SK-N-SH (cell line): Measurements from ENCODE around the gene PRLR. TPM values are rescaled to one million over a fixed set of nuclear protein-coding genes. Genes with fewer than 3 reads are reported as not detected.

Experiments used
- CTCF ChIA-PET: fragments of 300-600, 350-600 bp; formaldehyde crosslinking; extraction: SDS; loops from one replicate; lab custom pipeline; 2021; lab: Yijun Ruan, JAX
- POLR2A ChIA-PET: fragments of 350-600 bp; sonication (Branson Sonifier 250); formaldehyde crosslinking; extraction: SDS; loops from one replicate; lab custom pipeline; 2020; ENCODE audit warnings: antibody characterized with exemption, inconsistent platforms; lab: Yijun Ruan, JAX
- DNase-seq: peaks from one replicate; pipeline ENCODE4 v3.0.0; 2012
- H2AFZ ChIP-seq: fragments of 200-600 bp; sonication (generic); 2 replicates; pipeline ENCODE4 v1.8.1; 2016; ENCODE audit warnings: antibody characterized with exemption, mild to moderate bottlenecking, low read depth
- H3F3A ChIP-seq: fragments of 200-600 bp; sonication (generic); replicated peaks from 2 replicates; pipeline ENCODE3; 2016; ENCODE audit warnings: antibody characterized with exemption, mild to moderate bottlenecking; ENCODE audit not compliant: insufficient read depth
- H3K27ac ChIP-seq, 2 experiments: fragments of 200-500 bp in 1 of 2; fragments of 200-600 bp in 1 of 2; sonication (Bioruptor generic) in 1 of 2; sonication (generic), shearing (Covaris generic) in 1 of 2; 2 replicates each; pipeline versions ENCODE4 v1.5.1 to v1.6.1; 2014 to 2016; ENCODE audit warnings: low read depth in 2 of 2, inconsistent platforms in 1 of 2, low read length in 1 of 2, mild to moderate bottlenecking in 1 of 2, mixed read lengths in 1 of 2
- H3K27me3 ChIP-seq: fragments of 200-600 bp; sonication (generic), shearing (Covaris generic); 2 replicates; pipeline ENCODE4 v1.6.1; 2016; ENCODE audit warnings: mixed run types; ENCODE audit not compliant: insufficient read depth
- H3K36me3 ChIP-seq, 2 experiments: fragments of 200-500 bp in 1 of 2; fragments of 200-600 bp in 1 of 2; sonication (Bioruptor generic) in 1 of 2; sonication (generic) in 1 of 2; replicated peaks in 1 of 2; 2 replicates each; pipeline versions ENCODE3 to v1.5.1; 2014 to 2016; ENCODE audit warnings: low read length in 1 of 2, mild to moderate bottlenecking in 1 of 2; ENCODE audit not compliant: insufficient read depth in 2 of 2, control insufficient read depth in 1 of 2
- H3K4me1 ChIP-seq, 2 experiments: fragments of 200-500 bp in 1 of 2; fragments of 200-600 bp in 1 of 2; sonication (Bioruptor generic) in 1 of 2; sonication (generic), shearing (Covaris generic) in 1 of 2; 2 replicates each; pipeline versions ENCODE4 v1.5.1 to v1.6.1; 2014 to 2016; ENCODE audit warnings: low read depth in 1 of 2, low read length in 1 of 2, mixed run types in 1 of 2; ENCODE audit not compliant: insufficient read depth in 2 of 2, control insufficient read depth in 1 of 2
- H3K4me2 ChIP-seq: fragments of 200-600 bp; sonication (generic), shearing (Covaris generic); 2 replicates; pipeline ENCODE4 v1.6.1; 2017; ENCODE audit warnings: mixed run types
- H3K4me3 ChIP-seq, 2 experiments: fragments of 200-500 bp in 1 of 2; fragments of 200-600 bp in 1 of 2; sonication (Bioruptor generic) in 1 of 2; sonication (generic), shearing (Covaris generic) in 1 of 2; 2 replicates each; pipeline versions ENCODE4 v1.5.1 to v1.8.1; 2014 to 2016; ENCODE audit warnings: low read depth in 2 of 2, inconsistent platforms in 1 of 2, low read length in 1 of 2, mild to moderate bottlenecking in 1 of 2, mixed read lengths in 1 of 2, moderate library complexity in 1 of 2
- H3K79me2 ChIP-seq: fragments of 200-600 bp; sonication (generic); 2 replicates; pipeline ENCODE4 v1.8.1; 2017; ENCODE audit warnings: mild to moderate bottlenecking; ENCODE audit not compliant: insufficient read depth
- H3K9ac ChIP-seq: fragments of 200-600 bp; sonication (generic); 2 replicates; pipeline ENCODE4 v1.6.1; 2017; ENCODE audit warnings: mixed run types
- H3K9me2 ChIP-seq: fragments of 200-600 bp; sonication (generic); 2 replicates; pipeline ENCODE4 v1.6.1; 2017; ENCODE audit warnings: mixed run types
- H3K9me3 ChIP-seq: fragments of 200-600 bp; sonication (generic); 2 replicates; pipeline ENCODE4 v1.6.1; 2017; ENCODE audit warnings: mixed run types, mild to moderate bottlenecking, moderate library complexity
- H4K20me1 ChIP-seq: fragments of 200-600 bp; sonication (generic); 2 replicates; pipeline ENCODE4 v1.6.1; 2017; ENCODE audit warnings: mild to moderate bottlenecking, mixed run types; ENCODE audit not compliant: insufficient read depth
- CHD2 ChIP-seq: fragments of 150-350 bp; IDR thresholded peaks from 2 replicates; pipeline ENCODE4 v1.6.1; 2018; ENCODE audit warnings: low read length; ENCODE audit not compliant: partially characterized antibody
- CTCF ChIP-seq: fragments of 200-600 bp; sonication (generic); IDR thresholded peaks from 2 replicates; pipeline ENCODE4 v1.6.1; 2017; ENCODE audit warnings: antibody characterized with exemption, mild to moderate bottlenecking, moderate library complexity
- ELF1 ChIP-seq: IDR thresholded peaks from 2 replicates; pipeline ENCODE4 v1.4.0; 2012
- EP300 ChIP-seq, 2 experiments: IDR thresholded peaks; 2 replicates each; pipeline versions ENCODE4 v1.4.0 to v1.6.1; 2012; ENCODE audit warnings: borderline replicate concordance in 1 of 2, low read depth in 1 of 2, low read length in 1 of 2
- EZH2phosphoT487 ChIP-seq: fragments of 200-600 bp; sonication (generic); IDR thresholded peaks from 2 replicates; pipeline ENCODE4 v1.6.1; 2017; ENCODE audit warnings: low read depth, mixed run types, mild to moderate bottlenecking, antibody characterized with exemption, moderate library complexity, borderline replicate concordance
- FOSL2 ChIP-seq: IDR thresholded peaks from 2 replicates; pipeline ENCODE4 v1.4.0; 2012; ENCODE audit warnings: low read depth, mild to moderate bottlenecking, moderate library complexity, borderline replicate concordance
- FOXJ3 ChIP-seq: sonication (generic); formaldehyde crosslinking; IDR thresholded peaks from 2 replicates; pipeline ENCODE4 v1.5.1; 2020; ENCODE audit warnings: mild to moderate bottlenecking, missing genetic modification reagents
- FOXM1 ChIP-seq: IDR thresholded peaks from 2 replicates; pipeline ENCODE4 v1.4.0; 2012; ENCODE audit warnings: low read depth, mild to moderate bottlenecking
- JUND ChIP-seq: IDR thresholded peaks from 2 replicates; pipeline ENCODE4 v1.4.0; 2012
- MAX ChIP-seq: IDR thresholded peaks from 2 replicates; pipeline ENCODE4 v1.4.0; 2012; ENCODE audit warnings: low read depth
- MEF2A ChIP-seq: IDR thresholded peaks from 2 replicates; pipeline ENCODE4 v1.4.0; 2012; ENCODE audit warnings: low read depth, borderline replicate concordance
- RAD21 ChIP-seq: IDR thresholded peaks from 2 replicates; pipeline ENCODE4 v1.6.1; 2012; ENCODE audit warnings: mild to moderate bottlenecking, low read length
- TAF1 ChIP-seq: IDR thresholded peaks from 2 replicates; pipeline ENCODE4 v1.6.1; 2012; ENCODE audit warnings: low read depth, mild to moderate bottlenecking, low read length, moderate library complexity, borderline replicate concordance
- TCF12 ChIP-seq: IDR thresholded peaks from 2 replicates; pipeline ENCODE4 v1.4.0; 2012
- TEAD4 ChIP-seq: IDR thresholded peaks from 2 replicates; pipeline ENCODE4 v1.4.0; 2012; ENCODE audit warnings: mild to moderate bottlenecking, borderline replicate concordance; ENCODE audit not compliant: insufficient read depth
- WGBS: methylation state at CpG from one replicate; pipeline ENCODE4 v1.1.6; 2017; ENCODE audit warnings: low lambda C conversion rate; 5-methylcytosine and 5-hydroxymethylcytosine counted together
- polyA plus RNA-seq, 3 experiments: library from polyadenylated mRNA; depleted of rRNA; stranded (reverse); fragments of >200 nt; gene quantifications; 2 replicates each; pipeline ENCODE4 v1.2.3, GENCODE V29; 2012
- TF ChIP-seq, protein P1 (sequence below): IDR thresholded peaks from 2 replicates; pipeline ENCODE4 v1.6.1; 2012; ENCODE audit warnings: mild to moderate bottlenecking, low read depth, low read length, moderate library complexity
- TF ChIP-seq, protein P2 (sequence below): fragments of 150-350 bp; IDR thresholded peaks from 2 replicates; pipeline ENCODE4 v1.6.1; 2017; ENCODE audit warnings: antibody characterized with exemption, low read length, low read depth, borderline replicate concordance

Gene PRLR
- polyA plus RNA-seq, 1 of the 3 experiments (the other 2 are of a cell fraction), result 0.13 TPM

- TF ChIP-seq ELF1, result no peak
- TF ChIP-seq, protein P1, sequence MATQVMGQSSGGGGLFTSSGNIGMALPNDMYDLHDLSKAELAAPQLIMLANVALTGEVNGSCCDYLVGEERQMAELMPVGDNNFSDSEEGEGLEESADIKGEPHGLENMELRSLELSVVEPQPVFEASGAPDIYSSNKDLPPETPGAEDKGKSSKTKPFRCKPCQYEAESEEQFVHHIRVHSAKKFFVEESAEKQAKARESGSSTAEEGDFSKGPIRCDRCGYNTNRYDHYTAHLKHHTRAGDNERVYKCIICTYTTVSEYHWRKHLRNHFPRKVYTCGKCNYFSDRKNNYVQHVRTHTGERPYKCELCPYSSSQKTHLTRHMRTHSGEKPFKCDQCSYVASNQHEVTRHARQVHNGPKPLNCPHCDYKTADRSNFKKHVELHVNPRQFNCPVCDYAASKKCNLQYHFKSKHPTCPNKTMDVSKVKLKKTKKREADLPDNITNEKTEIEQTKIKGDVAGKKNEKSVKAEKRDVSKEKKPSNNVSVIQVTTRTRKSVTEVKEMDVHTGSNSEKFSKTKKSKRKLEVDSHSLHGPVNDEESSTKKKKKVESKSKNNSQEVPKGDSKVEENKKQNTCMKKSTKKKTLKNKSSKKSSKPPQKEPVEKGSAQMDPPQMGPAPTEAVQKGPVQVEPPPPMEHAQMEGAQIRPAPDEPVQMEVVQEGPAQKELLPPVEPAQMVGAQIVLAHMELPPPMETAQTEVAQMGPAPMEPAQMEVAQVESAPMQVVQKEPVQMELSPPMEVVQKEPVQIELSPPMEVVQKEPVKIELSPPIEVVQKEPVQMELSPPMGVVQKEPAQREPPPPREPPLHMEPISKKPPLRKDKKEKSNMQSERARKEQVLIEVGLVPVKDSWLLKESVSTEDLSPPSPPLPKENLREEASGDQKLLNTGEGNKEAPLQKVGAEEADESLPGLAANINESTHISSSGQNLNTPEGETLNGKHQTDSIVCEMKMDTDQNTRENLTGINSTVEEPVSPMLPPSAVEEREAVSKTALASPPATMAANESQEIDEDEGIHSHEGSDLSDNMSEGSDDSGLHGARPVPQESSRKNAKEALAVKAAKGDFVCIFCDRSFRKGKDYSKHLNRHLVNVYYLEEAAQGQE, result no peak
- TF ChIP-seq, protein P2, sequence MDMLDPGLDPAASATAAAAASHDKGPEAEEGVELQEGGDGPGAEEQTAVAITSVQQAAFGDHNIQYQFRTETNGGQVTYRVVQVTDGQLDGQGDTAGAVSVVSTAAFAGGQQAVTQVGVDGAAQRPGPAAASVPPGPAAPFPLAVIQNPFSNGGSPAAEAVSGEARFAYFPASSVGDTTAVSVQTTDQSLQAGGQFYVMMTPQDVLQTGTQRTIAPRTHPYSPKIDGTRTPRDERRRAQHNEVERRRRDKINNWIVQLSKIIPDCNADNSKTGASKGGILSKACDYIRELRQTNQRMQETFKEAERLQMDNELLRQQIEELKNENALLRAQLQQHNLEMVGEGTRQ, result no peak
- TF ChIP-seq JUND, result no peak
- TF ChIP-seq RAD21, result no peak
- TF ChIP-seq FOXM1, result no peak
- TF ChIP-seq MAX, result no peak
- no peak for TF ChIP-seq TCF12
- no peak for TF ChIP-seq FOXJ3 (CRISPR knock-in tag)
- no peak for TF ChIP-seq TAF1
- no peak for TF ChIP-seq TEAD4
These were observed 17.9 kb downstream of the PRLR start (continued) for GRCh38 chr5:35212122-35212982.

DNA sequence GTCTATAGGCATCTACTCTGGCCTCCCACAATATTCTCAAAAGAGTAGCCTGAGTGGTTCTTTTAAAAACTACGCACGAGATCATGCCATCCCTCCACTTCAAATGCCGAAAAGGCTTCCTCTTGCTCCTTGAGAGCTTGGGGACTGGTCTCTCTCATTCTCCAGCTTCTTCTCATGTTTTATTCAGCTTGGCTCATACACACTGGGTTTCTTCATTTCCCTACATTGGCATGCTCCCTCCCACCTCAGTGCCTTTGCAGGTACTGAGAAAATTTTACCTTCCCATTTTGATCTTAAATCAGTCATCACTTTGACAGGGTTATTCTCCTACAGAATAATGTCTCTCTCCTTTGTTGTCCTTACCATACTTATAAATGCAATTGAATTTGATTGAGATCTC, 20.4 kb downstream of the PRLR start:
- no peak overlapping the region for H3K4me3 ChIP-seq
- ChIA-PET CTCF (interaction anchor here (0.6 kb wide), 1 partner anchor 208 kb away, joined by 3 read pairs; no protein-coding TSS in a partner anchor), POLR2A (no interaction called here)
- H3K79me2 ChIP-seq, result no peaks in the 10 kb centered on the region
- no peak overlapping the region for H3K9ac ChIP-seq
- 36% methylated on average over 3 of the region's 3 CpGs for WGBS
- H3K36me3 ChIP-seq, result no peaks in the 10 kb centered on the region
- TF ChIP-seq EP300 (IDR thresholded peaks at IDR 0.05; ENCODE audit: borderline replicate concordance in 1 of 2, low read depth in 1 of 2, low read length in 1 of 2), result no peak
- no peak for TF ChIP-seq ELF1
- no peak for TF ChIP-seq MEF2A
- TF ChIP-seq CHD2, result no peak
- TF ChIP-seq CTCF, result no peak
- TF ChIP-seq RAD21, result no peak
- TF ChIP-seq FOSL2, result no peak
- TF ChIP-seq, protein P2, result no peak
- TF ChIP-seq MAX, result no peak
- TF ChIP-seq EZH2phosphoT487, result no peak
- no peak overlapping the region for H2AFZ ChIP-seq
- H3K9me2 ChIP-seq, result no peaks in the 10 kb centered on the region
- H3K4me1 ChIP-seq, result no peaks in the 10 kb centered on the region; a peak in 1 of 4 replicates
- H3F3A ChIP-seq, result no peaks in the 10 kb centered on the region
- H3K9me3 ChIP-seq, result no peaks in the 10 kb centered on the region
- H3K27ac ChIP-seq, result no peak overlapping the region
- no peaks in the 10 kb centered on the region for H3K27me3 ChIP-seq
- H3K4me2 ChIP-seq, result no peak overlapping the region
- no peak for DNase-seq
- no peaks in the 10 kb centered on the region for H4K20me1 ChIP-seq
